IMR-90 (cell line): ENCODE data around the gene PRKN. TPM values are rescaled to one million over a fixed set of nuclear protein-coding genes. Genes with fewer than 3 reads are reported as not detected.

Experiments
- ATAC-seq: fragments of 200-7000 bp; cut with Tn5 transposase; 2 replicates; pipeline ENCODE4 v1.9.1; 2020; ENCODE audit warnings: low read depth, mild to moderate bottlenecking, moderate library complexity
- BruUV-seq: library from RNA; stranded (reverse); fragments of 400-500 nt; replicated peaks from 2 replicates; lab custom pipeline; 2021; lab: Mats Ljungman, UMichigan
- CTCF ChIA-PET: fragments of 300-600 bp; formaldehyde crosslinking; extraction: SDS; loops from one replicate; lab custom pipeline; 2021; ENCODE audit warnings: antibody characterized with exemption; lab: Yijun Ruan, JAX
- POLR2A ChIA-PET: fragments of 300-600 bp; sonication (Branson Sonifier 250); formaldehyde crosslinking; loops from one replicate; lab custom pipeline; 2022; ENCODE audit warnings: antibody characterized with exemption; ENCODE audit not compliant: unreplicated experiment; lab: Charles Lee
- DNase-seq: peaks from one replicate; pipeline ENCODE4 v3.0.0; 2013
- H2AFZ ChIP-seq: replicated peaks from 2 replicates; pipeline ENCODE3; 2013; ENCODE audit warnings: low read length, mild to moderate bottlenecking; ENCODE audit not compliant: poor library complexity
- H2AK5ac ChIP-seq: 2 replicates; pipeline ENCODE4 v1.6.1; 2013; ENCODE audit warnings: low read depth, low read length, inconsistent platforms
- H2AK9ac ChIP-seq: replicated peaks from 2 replicates; pipeline ENCODE3; 2013; ENCODE audit warnings: mild to moderate bottlenecking, low read depth, low read length, moderate library complexity; ENCODE audit not compliant: poor library complexity
- H2BK120ac ChIP-seq: 2 replicates; pipeline ENCODE4 v1.6.1; 2013; ENCODE audit warnings: low read depth, low read length, inconsistent platforms
- H2BK15ac ChIP-seq: 3 replicates; pipeline ENCODE4 v1.6.1; 2013; ENCODE audit warnings: low read depth, low read length, inconsistent platforms
- H2BK20ac ChIP-seq: 2 replicates; pipeline ENCODE4 v1.6.1; 2013; ENCODE audit warnings: low read depth, mild to moderate bottlenecking, inconsistent platforms, low read length, moderate library complexity
- H2BK5ac ChIP-seq: 2 replicates; pipeline ENCODE4 v1.6.1; 2013; ENCODE audit warnings: mild to moderate bottlenecking, low read depth, low read length, inconsistent platforms; ENCODE audit not compliant: poor library complexity, severe bottlenecking
- H3K14ac ChIP-seq: replicated peaks from 2 replicates; pipeline ENCODE4 v1.6.1; 2013; ENCODE audit warnings: low read depth, low read length, inconsistent platforms
- H3K18ac ChIP-seq: 2 replicates; pipeline ENCODE4 v1.6.1; 2013; ENCODE audit warnings: low read depth, low read length, control low read depth
- H3K23ac ChIP-seq: 2 replicates; pipeline ENCODE4 v1.6.1; 2013; ENCODE audit warnings: low read depth, low read length, inconsistent platforms
- H3K27ac ChIP-seq: 2 replicates; pipeline ENCODE4 v1.5.1; 2013; ENCODE audit warnings: mild to moderate bottlenecking, control low read depth, low read length; ENCODE audit not compliant: insufficient read depth
- H3K27me3 ChIP-seq: 2 replicates; pipeline ENCODE4 v1.6.1; 2013; ENCODE audit warnings: low read length; ENCODE audit not compliant: control insufficient read depth, insufficient read depth
- H3K36me3 ChIP-seq: 2 replicates; pipeline ENCODE4 v1.6.1; 2013; ENCODE audit warnings: low read length, mixed read lengths; ENCODE audit not compliant: control insufficient read depth, insufficient read depth
- H3K4ac ChIP-seq: 2 replicates; pipeline ENCODE4 v1.6.1; 2013; ENCODE audit warnings: low read depth, low read length, inconsistent platforms
- H3K4me1 ChIP-seq: 2 replicates; pipeline ENCODE4 v1.6.1; 2013; ENCODE audit warnings: low read length, mixed read lengths; ENCODE audit not compliant: control insufficient read depth, insufficient read depth
- H3K4me2 ChIP-seq: 2 replicates; pipeline ENCODE4 v1.6.1; 2013; ENCODE audit warnings: low read depth, mild to moderate bottlenecking, control low read depth, low read length, moderate library complexity
- H3K4me3 ChIP-seq: 2 replicates; pipeline ENCODE4 v1.5.1; 2013; ENCODE audit warnings: low read depth, mild to moderate bottlenecking, control low read depth, low read length, moderate library complexity; ENCODE audit not compliant: insufficient read depth
- H3K56ac ChIP-seq: 2 replicates; pipeline ENCODE4 v1.6.1; 2013; ENCODE audit warnings: low read length, inconsistent platforms; ENCODE audit not compliant: insufficient read depth; ENCODE audit errors: extremely low read depth
- H3K79me1 ChIP-seq, 2 experiments: 2 replicates each; pipeline ENCODE4 v1.6.1; 2013; ENCODE audit warnings: low read length in 2 of 2, inconsistent platforms in 1 of 2, low read depth in 1 of 2
- H3K9ac ChIP-seq: 2 replicates; pipeline ENCODE4 v1.6.1; 2013; ENCODE audit warnings: low read depth, low read length, control low read depth
- H3K9me1 ChIP-seq: 2 replicates; pipeline ENCODE4 v1.6.1; 2013; ENCODE audit warnings: low read length, inconsistent platforms; ENCODE audit not compliant: insufficient read depth
- H3K9me3 ChIP-seq: 2 replicates; pipeline ENCODE4 v1.6.1; 2013; ENCODE audit warnings: low read length; ENCODE audit not compliant: control insufficient read depth, insufficient read depth
- H4K20me1 ChIP-seq: 2 replicates; pipeline ENCODE4 v1.6.1; 2013; ENCODE audit warnings: low read length, inconsistent platforms; ENCODE audit not compliant: insufficient read depth
- H4K5ac ChIP-seq: 2 replicates; pipeline ENCODE4 v1.6.1; 2013; ENCODE audit warnings: mild to moderate bottlenecking, low read depth, low read length, control low read depth
- H4K8ac ChIP-seq, 2 experiments: 2 replicates each; pipeline ENCODE4 v1.6.1; 2013; ENCODE audit warnings: low read depth in 2 of 2, low read length in 2 of 2, control low read depth in 1 of 2, inconsistent platforms in 1 of 2
- H4K91ac ChIP-seq: 2 replicates; pipeline ENCODE4 v1.6.1; 2013; ENCODE audit warnings: low read depth, low read length, inconsistent platforms; ENCODE audit not compliant: insufficient read depth
- NFE2L2 ChIP-seq: fragments of 150-350 bp; IDR thresholded peaks from 2 replicates; pipeline ENCODE4 v1.6.1; 2016; ENCODE audit warnings: low read depth, mild to moderate bottlenecking, low read length
- SMC3 ChIP-seq: fragments of 150-350 bp; IDR thresholded peaks from 2 replicates; pipeline ENCODE4 v1.6.1; 2016; ENCODE audit warnings: low read depth, mild to moderate bottlenecking, antibody characterized with exemption, low read length, moderate library complexity
- dilution Hi-C: fragments of 300-500 bp; cut with HindIII; formaldehyde crosslinking; loops from one replicate; pipeline ENCODE4 v1.14.3; 2018; ENCODE audit warnings: low sequenced_read_pairs; ENCODE audit not compliant: unreplicated experiment
- in situ Hi-C: fragments of 300-500 bp; cut with MboI; formaldehyde crosslinking; loops from 3 replicates; pipeline ENCODE4 v1.14.3; 2019; ENCODE audit warnings: low sequenced_read_pairs, inconsistent platforms, mixed read lengths
- intact Hi-C: fragments of 100-400 bp; cut with micrococcal nuclease; formaldehyde crosslinking; loops from 2 replicates; pipeline ENCODE4 v1.10.0; 2022
- polyA plus RNA-seq, 3 experiments: library from polyadenylated mRNA; depleted of rRNA; stranded (reverse); fragments of >200 nt; gene quantifications; 2 replicates each; pipeline ENCODE4 v1.2.3, GENCODE V29; 2012; ENCODE audit warnings: low replicate concordance in 1 of 3
- total RNA-seq: library from RNA; depleted of rRNA; stranded (reverse); fragments of >200 nt; gene quantifications from 2 replicates; pipeline ENCODE4 v1.2.3, GENCODE V29; 2012

Gene PRKN
- total and polyA plus RNA-seq, 2 of the 4 experiments (the other 2 are of a cell fraction) = 0.15 to 0.18 TPM

DNA sequence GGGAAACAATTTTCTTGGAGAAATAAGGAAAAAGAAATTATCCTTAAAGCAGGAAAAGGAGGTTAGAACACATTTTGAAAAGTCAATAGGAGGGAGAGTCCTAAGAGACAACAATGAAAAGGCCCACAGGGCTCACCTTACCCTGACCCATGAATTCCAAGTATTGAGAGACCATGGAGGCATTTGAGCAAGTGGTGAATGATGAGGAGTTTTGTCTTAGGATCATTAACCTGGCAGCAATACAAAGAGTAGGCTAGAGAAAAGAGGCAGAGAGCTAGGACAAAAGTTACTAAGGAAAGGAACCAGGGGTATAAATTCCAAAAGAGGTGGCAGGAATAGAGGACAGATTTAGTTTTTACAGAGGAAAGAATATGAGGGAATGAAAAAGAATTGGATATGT is 44.9 kb upstream of the PRKN start:
- no peaks in the 10 kb centered on the region for H3K36me3 ChIP-seq
- no peak overlapping the region for H3K18ac ChIP-seq
- ChIA-PET POLR2A (no interaction called here), CTCF (no interaction called here)
- intact Hi-C loops = no loop called here
- H2AK5ac ChIP-seq = no peak overlapping the region
- no peak overlapping the region for H3K9ac ChIP-seq
- no peak overlapping the region for H3K56ac ChIP-seq
- no peak for ATAC-seq
- H2BK15ac ChIP-seq = no peak overlapping the region
- no peak overlapping the region for H3K4me2 ChIP-seq
- TF ChIP-seq NFE2L2 (no peak), SMC3 (no peak)
- H3K4ac ChIP-seq = no peak overlapping the region
- no peak for DNase-seq
- H3K27ac ChIP-seq = no peak overlapping the region
- no peaks in the 10 kb centered on the region for H3K9me1 ChIP-seq
- no peak overlapping the region for H2BK5ac ChIP-seq
- no peaks in the 10 kb centered on the region for H4K20me1 ChIP-seq
- in situ Hi-C loops = no loop called here
- no peak overlapping the region for H3K23ac ChIP-seq
- dilution Hi-C loops = no loop called here
- no peaks in the 10 kb centered on the region for H3K79me1 ChIP-seq
- no peak overlapping the region for H2BK20ac ChIP-seq
- no peak overlapping the region for H4K91ac ChIP-seq
- no peak overlapping the region for H2BK120ac ChIP-seq
- no peaks in the 10 kb centered on the region for H3K27me3 ChIP-seq
- H4K8ac ChIP-seq = no peak overlapping the region
- H3K4me3 ChIP-seq = no peak overlapping the region
- no peak overlapping the region for H3K14ac ChIP-seq
- peaks cover 7% of the 10 kb centered on the region for H3K9me3 ChIP-seq
- no peak overlapping the region for H2AFZ ChIP-seq
- H3K4me1 ChIP-seq = no peaks in the 10 kb centered on the region
- no peak overlapping the region for H2AK9ac ChIP-seq
- H4K5ac ChIP-seq = no peak overlapping the region
- no TSS peak for BruUV-seq
